NOMO-1 (cell line): ENCODE results near the gene ARPC1A.
"Not testable (repeated sequence)": the region's sequence is repeated elsewhere in the genome, so short reads cannot be mapped to it uniquely, and the experiment has no call there.

Experiments used
- DNase-seq, 2 experiments: peaks; one replicate each; lab custom pipeline; 2025; ENCODE audit not compliant: unreplicated experiment in 2 of 2; lab: John Stamatoyannopoulos, UW

Gene ARPC1A

DNA sequence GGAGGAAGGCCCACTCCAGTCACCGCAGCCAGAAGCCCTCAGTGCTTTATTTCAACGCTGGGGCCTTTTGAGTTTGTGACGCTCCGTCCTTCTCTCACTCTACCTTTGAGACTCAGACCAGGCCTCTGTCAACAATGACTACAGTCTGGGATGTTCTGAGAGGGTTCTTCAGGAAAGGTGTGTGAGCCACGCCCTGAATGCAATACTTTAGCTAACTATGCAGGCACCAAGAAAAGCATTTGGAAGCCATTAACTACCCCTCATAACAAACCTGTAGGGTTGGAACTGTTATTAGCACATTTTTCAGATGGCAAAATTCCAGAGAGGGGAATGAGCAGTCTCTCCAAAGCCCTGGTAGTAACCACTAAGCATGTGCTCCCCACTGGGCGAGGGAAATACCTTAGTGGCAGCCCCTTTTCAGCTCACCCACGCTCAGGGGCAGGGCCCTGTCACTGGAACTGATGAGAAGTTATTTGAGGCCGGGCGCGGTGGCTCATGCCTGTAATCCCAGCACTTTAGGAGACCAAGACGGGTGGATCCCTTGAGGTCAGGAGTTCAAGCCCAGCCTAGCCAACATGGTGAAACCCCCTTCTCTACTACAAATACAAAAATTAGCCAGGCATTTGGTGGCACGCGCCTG, 43.2 kb downstream of the ARPC1A start:
- DNase-seq: no peak

DNA sequence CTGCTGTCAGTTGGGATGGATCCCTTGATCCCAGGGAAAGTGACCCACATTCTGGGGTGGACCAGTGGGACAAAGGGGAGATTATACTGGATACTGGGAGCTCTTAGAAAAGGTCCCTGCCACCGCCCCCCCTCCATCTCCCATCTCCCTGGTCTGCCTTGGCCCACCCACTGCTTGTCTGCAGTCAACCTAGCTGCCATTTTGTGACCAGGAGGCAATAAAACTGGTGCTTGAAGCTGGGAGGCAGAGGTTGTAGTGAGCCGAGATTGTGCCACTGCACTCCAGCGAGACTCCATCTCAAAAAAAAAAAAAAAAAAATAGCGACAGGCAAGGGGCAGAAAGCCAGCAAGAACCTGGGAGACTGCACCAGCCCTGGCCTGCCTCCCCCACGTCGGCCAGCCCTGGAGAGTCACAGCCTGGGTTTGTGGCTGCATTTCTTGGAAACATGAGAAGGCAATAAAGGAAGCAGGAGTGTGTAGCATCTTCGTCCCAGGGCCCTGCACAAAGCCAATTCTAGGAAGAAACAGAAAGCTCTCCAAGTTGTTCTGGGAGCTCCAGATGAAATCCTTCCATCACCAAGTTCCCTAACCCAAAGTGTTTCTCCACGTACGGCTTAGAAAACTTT, 44.2 kb downstream of the ARPC1A start:
- DNase-seq: no peak

DNA sequence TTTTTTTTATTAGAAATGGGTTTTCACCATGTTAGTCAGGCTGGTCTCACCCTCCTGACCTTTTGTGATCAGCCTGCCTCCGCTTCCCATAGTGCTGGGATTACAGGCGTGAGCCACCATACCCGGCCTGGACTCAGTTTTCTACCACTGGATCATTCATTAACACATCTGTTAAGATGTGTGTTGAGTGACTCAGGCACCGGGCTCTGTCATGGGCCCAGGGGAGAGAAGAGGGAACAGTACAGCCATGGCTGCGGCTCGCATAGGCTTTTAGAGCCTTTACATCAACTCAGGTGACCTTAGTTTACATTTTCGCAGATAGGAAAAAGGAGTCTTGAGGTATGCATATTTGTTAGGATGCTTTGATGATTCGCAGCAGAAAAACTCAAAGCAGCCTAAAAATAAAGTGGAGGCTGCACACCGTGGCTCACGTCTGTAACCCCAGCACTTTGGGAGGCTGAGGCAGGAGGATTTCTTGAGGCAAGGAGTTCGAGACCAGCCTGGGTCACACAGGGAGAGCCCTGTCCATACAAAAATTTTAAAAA, 45.8 kb downstream of the ARPC1A start:
- no peak for DNase-seq

DNA sequence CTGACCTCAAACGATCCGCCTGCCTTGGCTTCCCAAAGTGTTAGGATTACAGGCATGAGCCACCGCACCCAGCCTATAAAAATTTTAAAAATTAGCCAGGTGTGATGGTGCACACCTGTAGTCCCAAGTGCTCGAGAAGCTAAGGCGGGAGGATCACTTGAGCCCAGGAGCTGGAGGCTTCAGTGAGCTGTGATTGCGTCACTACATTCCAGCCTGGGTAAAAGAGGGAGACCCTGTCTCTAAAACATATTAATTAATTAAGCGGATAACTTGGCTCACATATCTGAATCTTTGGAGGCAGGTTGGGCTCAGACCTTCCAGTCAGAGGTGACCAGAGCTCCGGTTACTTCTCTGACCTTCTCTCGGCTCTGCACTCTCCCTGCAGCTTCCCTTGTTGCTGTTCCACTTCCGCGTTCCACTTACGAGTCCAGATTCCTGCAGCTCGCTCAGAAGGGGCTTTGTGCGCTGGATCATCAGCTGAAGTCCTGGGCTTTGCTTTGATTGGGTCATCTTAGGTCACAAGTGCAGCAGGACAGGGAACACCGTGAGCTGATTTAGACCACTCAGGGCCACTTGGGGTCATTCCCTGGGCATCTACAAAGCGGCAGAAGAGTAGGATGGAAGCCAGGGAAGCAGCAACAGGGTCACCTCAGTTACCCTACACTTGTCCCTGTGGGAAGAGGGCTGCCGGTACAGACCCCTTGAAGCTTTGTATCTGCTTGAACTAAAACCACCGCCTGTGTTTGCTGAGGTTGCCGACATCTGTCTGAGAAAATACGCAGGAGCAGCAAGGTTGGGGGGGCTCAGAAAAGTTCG, 46.8 kb downstream of the ARPC1A start:
- DNase-seq: peak in 1 of 2 experiments; percentile 35

DNA sequence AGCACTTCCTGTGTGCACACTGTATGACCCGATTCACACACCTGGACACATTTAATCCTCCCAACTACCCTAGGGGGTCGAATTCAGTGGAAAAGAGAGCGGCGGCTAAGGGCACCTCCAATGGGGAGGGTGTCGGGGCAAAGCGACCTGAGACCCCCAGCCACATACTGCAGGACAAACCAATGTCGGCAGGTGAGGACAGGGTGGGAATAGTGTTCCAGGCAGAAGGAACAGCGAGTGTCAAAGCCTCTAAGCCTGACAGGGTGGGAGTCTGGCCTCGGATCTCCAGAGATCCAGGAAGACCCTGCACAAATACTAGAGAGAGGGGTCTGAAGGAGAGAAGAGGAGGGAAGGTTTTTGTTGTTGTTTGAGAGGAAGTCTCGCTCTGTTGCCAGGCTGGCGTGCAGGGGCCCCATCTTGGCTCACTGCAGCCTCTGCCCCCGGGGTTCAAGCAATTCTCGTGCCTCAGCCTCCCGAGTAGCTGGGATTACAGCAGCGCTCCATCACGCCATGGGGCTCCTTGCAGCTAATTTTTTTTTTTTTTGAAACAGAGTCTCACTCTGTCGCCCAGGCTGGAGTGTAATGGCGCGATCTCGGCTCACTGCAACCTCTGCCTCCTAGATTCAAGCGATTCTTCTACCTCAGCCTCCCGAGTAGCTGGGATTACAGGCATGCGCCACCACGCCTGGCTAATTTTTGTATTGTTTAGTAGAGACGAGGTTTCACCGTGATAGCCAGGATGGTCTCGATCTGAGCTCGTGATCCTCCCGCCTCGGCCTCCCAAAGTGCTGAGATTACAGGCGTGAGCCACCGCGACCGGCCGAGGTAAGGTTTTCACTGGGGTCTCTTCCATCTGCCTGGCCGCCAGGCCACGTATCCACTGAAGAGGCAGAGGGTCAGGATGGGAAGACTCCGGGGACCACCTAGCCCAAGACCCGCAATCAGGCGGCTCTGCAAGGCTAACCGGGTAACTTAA, 47.7 kb downstream of the ARPC1A start:
- no peak for DNase-seq

DNA sequence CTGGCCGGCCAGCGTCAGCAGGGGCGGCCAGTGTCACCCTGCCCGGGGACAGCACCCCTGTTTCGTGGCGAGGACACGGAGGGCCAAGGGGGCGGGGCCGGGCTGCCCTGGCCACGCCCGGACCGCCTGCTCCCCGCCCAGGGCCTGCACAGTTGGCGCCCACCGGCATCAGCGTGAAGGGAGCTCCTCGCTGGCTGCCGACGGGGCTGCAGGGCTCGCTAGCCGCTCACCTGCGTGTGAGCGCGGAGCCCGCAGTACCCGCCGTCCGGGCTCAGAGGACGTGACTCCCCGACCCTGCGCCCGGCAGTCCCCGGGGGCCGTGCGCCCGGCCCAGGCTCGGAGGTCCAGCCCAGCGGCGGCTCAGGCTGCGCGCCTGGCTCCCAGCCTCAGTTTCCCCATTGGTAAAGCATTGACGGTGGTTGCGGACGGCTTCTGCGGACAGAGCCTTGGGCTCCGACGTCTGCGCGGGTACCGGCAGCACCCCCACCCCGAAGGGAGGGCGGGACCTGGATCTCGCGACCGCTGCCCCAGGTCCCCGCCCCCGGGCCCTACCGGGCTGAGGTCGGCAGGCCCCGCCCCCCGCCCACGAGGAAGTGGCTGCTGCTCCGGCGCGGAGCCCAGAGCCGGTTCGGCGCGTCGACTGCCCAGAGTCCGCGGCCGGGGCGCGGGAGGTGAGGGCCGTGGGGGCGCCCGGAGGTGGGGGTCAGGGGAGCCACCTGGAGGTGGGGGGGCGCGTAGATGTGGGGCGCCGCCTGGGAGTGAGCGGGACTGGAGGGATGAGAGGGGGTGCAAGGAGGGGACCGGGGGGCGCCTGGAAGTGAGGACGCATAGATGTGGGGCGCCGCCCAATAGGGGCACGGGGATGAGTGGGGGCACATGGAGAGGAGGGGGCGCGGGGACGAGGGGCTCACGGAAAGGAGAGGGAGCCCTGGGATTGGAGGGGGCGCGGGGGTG, 48.7 kb downstream of the ARPC1A start, which contains the start of gene ARPC1B:
Gene ARPC1B, plus strand, starts transcription at position 620 of the 954 bp plus-strand sequence. CDS start 10,985 bp downstream, outside the sequence.
- peak; percentile 86 to 96 for DNase-seq

DNA sequence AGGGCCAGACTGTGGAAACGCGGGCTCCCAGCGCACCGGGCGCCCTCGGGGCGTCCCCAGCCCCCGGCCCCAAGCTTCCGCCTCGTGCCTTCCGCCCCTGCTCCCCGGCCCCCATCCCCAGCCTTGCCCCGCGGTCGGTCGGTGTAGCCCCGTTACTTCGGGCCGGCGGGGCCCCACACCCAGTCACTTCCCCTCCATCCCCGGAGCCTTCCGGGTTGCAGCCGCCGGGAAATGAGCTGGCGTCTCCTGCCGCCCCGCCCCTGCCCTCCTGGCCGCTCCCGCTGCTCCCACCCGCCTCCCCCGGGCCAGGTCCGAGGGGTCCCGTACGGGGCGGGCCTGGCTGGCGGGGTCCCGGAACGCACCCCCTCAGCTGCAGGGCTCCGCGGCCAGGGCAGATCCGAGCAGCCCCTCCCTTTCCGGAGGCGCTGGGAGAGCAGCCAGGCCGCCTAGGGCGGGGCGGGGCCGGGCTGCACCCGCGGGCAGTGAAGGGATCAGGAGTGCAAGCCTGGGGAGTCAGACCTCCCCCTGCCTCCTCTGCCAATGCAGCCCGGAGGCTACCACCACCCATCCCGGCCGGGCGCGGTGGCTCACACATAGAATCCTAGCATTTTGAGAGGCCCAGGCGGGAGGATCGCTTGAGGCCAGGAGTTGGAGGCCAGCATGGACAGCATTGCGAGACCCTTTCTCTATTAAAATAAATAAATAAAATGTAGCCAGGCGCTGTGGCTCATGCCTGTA, 49.5 kb downstream of the ARPC1A start:
- DNase-seq: peak; percentile 81 to 86

DNA sequence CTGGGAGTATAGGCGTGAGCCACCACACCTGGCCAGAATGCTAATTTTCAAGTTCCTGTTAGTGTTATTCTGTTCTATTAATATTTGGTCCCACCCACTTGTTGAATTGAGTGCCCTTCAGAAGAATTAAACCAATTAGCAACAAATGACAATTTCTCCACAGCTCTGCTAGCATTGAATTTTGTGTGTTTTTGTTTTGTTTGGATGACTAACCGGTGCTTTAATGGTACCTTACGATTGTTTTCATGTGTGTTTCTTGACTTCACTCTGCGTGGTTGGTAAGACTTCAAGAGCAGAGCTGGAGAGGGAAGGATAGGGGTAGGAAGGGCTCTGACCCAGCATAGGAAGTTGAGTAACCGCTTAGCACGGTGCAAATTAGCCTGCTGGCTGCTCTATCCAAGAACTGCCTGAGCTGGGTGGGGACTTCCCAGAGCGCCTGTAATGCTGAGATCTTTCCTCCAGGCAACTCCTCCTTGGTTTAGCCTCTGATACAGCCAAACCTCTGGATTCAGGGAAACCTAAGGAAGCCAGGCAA, 53.4 kb downstream of the ARPC1A start:
- DNase-seq: peak; percentile 97 to 98

DNA sequence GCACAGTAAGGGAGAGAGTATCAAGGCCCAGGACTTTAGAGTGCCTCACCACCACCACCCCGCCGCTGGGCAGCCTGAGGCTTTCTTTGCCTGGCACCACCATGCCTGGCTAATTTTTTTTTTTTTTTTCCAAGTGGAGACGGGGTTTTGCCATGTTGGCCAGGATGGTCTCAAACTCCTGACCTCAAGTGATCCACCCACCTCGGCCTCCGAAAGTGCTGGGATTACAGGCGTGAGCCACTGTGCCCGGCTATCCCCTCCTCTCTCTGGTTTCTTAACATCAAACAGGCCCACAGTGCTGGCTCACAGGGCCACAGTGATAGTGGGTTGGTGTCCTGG, 54.0 kb downstream of the ARPC1A start:
- DNase-seq: not testable (repeated sequence)

DNA sequence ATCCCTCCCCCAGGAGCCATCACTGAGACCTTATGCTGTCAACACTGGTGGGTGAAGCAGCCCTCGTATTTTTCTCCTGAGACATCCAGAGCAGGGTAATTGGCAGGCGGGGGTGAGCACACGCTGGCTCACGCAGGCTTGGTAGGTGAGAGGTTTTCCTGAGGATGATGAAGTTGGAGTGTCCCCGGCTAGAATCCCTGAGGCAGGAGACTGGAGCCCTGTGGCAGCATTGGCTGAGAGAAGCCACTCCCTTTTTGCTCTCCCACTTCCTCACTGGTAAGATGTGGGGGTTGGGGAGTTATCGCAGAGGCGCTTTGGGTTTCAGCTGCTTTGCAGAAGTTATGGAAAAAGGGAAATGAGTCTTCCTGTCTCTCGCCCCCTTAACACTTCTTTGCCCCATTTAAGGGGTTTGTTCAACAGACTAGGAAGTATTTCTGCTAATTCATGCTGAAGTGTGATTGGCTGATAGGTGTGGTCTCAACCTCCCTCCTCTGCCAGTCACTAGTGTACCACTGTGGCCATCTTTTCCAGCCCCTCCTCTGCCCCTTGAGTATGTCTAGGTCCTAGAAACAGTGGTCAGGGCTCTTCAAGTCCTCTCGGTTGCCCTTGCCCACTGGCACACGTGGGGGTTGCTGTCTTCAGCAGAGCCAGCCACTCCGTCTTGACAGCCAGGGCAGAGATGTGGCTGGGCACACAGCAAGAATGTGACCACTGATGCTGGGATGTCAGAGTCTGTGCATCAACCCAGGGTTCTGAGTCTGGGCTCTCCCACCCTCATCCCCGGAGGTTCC, 54.5 kb downstream of the ARPC1A start:
- peak; percentile 98 to 100 for DNase-seq

DNA sequence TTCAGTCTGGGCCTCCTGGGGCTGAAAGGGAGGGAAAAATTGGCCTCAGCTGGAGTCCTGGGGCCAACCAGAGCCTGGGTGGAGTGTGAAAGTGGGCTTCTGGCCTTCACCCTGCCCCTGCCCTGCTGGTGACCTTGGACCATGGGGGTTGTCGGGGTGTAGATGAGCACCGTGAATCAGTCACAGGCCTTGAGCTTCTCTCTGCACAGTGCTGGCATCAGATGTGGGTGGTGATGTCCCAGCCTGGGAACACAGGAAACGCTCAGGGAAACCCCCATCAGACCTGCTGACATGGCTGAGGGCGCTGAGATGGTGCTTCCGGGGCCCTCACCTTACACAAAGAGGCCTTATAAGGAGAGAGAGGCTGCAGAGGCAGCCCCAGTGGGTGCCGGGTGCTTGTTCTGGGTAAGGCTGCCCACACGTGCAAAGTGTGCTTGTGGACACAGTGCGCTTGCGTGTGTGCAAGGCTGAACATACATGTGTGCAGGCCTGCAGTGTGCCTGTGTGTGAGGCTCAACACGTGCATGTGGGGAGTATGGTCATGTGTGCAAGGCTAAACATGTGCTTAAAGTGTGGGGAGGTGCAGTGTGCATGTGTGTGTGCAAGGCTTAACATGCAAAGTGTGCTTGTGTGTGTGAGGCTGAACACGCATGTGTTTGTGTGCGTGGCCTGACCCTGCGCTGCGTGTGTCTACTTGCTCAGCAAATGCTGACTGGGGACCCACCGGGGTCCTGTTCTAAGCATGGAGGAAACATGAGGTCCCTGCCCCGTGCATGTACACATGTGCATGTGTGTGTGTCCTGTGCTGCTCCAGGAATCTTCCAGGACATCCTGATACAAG, 55.3 kb downstream of the ARPC1A start:
- DNase-seq: no peak

DNA sequence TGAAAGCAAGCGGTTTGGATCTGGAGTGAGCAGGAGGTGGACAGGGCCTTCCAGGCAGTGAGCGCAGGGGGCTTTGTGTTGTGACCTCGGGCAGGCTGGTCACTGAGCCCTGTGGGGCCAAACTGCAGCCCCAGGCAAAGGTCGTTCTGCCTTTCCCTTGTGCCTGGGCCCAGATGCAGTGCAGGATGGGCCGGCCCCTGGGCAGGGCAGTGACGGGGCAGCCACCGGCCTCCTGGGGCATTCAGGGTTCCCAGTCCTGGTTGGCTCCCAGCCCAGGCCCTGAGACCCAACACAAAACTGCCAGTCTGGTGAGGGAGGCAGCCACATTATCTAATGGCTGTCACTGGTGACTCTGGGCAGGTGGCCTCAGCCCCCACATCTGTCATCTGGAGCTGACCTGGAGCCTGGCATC, 56.0 kb downstream of the ARPC1A start:
- DNase-seq: no peak

DNA sequence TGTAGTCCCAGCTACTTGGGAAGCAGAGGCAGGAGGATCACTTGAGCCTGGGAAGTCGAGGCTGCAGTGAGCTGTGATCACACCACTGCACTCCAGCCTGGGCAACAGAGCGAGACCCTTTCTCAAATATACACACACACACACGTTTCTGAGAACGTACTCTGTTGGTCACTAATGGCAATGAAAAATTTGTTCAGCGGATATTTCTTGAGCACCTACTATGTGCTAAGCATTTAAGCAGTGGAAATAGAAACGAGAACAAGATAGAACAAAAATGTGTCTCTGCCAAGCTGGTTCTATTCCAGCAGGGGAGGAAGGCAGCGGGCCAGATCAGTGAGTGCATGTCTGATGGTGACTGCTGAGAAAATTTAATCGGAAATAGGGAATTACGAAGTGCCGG, 57.5 kb downstream of the ARPC1A start:
- no peak for DNase-seq

DNA sequence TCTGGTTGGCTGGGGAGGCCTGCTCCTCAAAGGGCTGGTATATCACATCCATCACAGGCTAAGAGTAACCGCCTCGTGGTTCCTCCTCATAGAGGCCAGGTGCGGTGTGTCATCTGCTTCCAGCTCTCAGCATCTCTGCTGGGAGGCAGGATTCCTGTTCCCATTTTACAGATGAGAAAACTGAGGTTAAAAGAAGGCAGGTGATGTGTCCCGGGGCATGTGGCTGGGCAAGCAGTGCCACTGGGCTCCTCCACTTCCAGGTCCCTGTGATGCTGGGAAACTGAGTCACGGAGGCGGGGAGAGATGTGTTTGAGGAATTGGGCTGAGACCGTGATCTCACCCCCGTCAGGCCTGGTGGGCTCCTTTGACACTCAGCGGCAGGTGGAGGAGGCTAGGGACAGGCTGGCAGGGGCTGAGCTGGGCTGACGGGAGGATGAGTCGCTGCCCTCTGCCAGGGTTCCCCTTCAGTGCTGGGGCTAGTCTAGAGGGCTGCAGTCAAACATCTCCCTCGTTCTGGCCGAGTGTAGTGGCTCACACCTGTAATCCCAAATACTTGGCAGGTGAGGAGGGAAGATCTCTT, 58.2 kb downstream of the ARPC1A start:
- no peak for DNase-seq

DNA sequence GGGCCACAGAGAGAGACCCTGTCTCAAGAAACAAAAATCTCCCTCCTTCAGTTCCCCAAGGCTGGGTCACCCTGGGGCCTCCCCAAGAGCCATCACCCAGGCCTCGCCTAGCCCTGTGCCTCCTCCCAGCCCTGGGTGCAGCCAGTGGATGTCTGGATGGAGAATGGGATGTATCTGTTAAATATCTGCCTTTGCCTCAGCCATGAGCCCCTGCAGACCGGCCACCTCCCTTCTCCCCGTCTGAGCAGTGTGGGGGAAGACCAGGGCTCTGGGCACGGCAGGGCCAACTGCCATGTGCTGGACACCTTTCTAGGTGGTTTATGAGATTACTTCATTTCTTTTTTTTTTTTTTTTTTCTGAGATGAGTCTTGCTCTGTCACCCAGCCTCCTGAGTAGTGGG, 58.8 kb downstream of the ARPC1A start:
- DNase-seq: no peak

DNA sequence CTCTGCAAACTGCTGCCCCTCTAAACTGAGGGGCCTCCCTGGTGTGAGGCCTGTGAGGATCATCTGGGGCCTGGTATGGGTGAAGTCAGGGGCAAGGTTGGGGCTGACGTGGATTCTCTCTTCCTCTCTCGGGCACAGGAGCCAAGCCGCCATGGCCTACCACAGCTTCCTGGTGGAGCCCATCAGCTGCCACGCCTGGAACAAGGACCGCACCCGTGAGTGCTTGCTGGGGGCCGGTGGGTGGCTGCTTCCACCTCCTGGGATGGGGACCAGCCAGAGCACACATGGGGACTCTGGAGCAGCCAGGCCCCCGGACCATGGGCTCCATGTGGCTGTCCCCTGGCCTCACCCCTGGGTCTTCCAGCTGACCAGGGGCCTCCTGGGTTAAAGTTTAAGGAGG, 59.9 kb downstream of the ARPC1A start:
- DNase-seq: no peak
